T-helper 1 cell treated with Interleukin-12 subunit alpha and Interleukin-12 subunit beta and Interleukin-4 antibody, amounts not matched to agents 30 ng/mL and 1 ng/mL, for 36 hours (primary cell): ENCODE results near the gene TLCD4. TPM values are rescaled to one million over a fixed set of nuclear protein-coding genes. Genes with fewer than 3 reads are reported as not detected.
"Not testable (repeated sequence)": the region's sequence is repeated elsewhere in the genome, so short reads cannot be mapped to it uniquely, and the experiment has no call there.

Experiments
- intact Hi-C: fragments of 100-400 bp; cut with micrococcal nuclease; formaldehyde crosslinking; loops from one replicate; pipeline ENCODE4 v1.15.1; 2024
- total RNA-seq: library from RNA; stranded (reverse); gene quantifications from 2 replicates; pipeline ENCODE4 v1.2.3, GENCODE V29; 2022

The TLCD4 gene
- not detected in 2 replicates for total RNA-seq

GRCh38 chr1:95117207-95118066 lies at the start of gene TLCD4:
Gene TLCD4 (plus strand): TSS chr1:95117355. CDS start chr1:95143902, 26,547 bp downstream.
- intact Hi-C loops = loop anchor here (2.0 kb wide), 1 partner anchor 117 kb away; the partner anchor contains the start of gene RWDD3

- intact Hi-C loops = no loop called here
Measured at GRCh38 chr1:95067568-95067967, 49.6 kb upstream of the TLCD4 start.

- intact Hi-C loops = no loop called here
Measured at GRCh38 chr1:95068956-95069709, 48.0 kb upstream of the TLCD4 start.

GRCh38 chr1:95069710-95070093 lies 47.5 kb upstream of the TLCD4 start:
- intact Hi-C loops = loop anchor here (5.0 to 10.0 kb wide), 2 partner anchors 527 to 1655 kb away; partner anchors contain the start of genes F3 and PTBP2

GRCh38 chr1:95071539-95071938 lies 45.6 kb upstream of the TLCD4 start:
- intact Hi-C loops = loop anchor here (5.0 to 10.0 kb wide), 2 partner anchors 529 to 1653 kb away; partner anchors contain the start of genes F3 and PTBP2

GRCh38 chr1:95072117-95072516 lies 45.0 kb upstream of the TLCD4 start:
- intact Hi-C loops = loop anchor here (1.0 to 10.0 kb wide), 11 partner anchors 29 to 1727 kb away; partner anchors contain the start of genes ABCD3, DNTTIP2, DR1 and F3

- intact Hi-C loops = loop anchor here (1.0 to 10.0 kb wide), 14 partner anchors 29 to 1728 kb away; partner anchors contain the start of genes ABCD3, DNTTIP2, DR1 and F3
Measured at GRCh38 chr1:95072532-95073419, 44.4 kb upstream of the TLCD4 start, which contains the start of gene ALG14. Gene ALG14 (minus strand): TSS chr1:95072951. CDS start chr1:95072898, 53 bp downstream.

GRCh38 chr1:95073446-95073845 lies 43.7 kb upstream of the TLCD4 start:
- intact Hi-C loops = loop anchor here (1.0 to 10.0 kb wide), 8 partner anchors 43 to 1729 kb away; partner anchors contain the start of genes DR1, F3, GCLM and PTBP2

GRCh38 chr1:95076034-95076433 lies 41.1 kb upstream of the TLCD4 start:
- intact Hi-C loops = loop anchor here (10.0 kb wide), 1 partner anchor 1649 kb away; the partner anchor contains the start of gene PTBP2

GRCh38 chr1:95080446-95080845 lies 36.7 kb upstream of the TLCD4 start:
- intact Hi-C loops = no loop called here

- intact Hi-C loops = no loop called here
Measured at GRCh38 chr1:95080879-95081278, 36.3 kb upstream of the TLCD4 start.

GRCh38 chr1:95084317-95085176 lies 32.6 kb upstream of the TLCD4 start:
- intact Hi-C loops = loop anchor here (1.0 kb wide), 1 partner anchor 150 kb away; the partner anchor contains the start of gene RWDD3

GRCh38 chr1:95085376-95085775 lies 31.8 kb upstream of the TLCD4 start:
- intact Hi-C loops = no loop called here

GRCh38 chr1:95086949-95087533 lies 30.1 kb upstream of the TLCD4 start:
- intact Hi-C loops = no loop called here

GRCh38 chr1:95088303-95088702 lies 28.9 kb upstream of the TLCD4 start:
- intact Hi-C loops = no loop called here

- intact Hi-C loops = no loop called here
Measured at GRCh38 chr1:95089650-95090287, 27.4 kb upstream of the TLCD4 start.

GRCh38 chr1:95091290-95091689 lies 25.9 kb upstream of the TLCD4 start:
- intact Hi-C loops = not testable (repeated sequence)

- intact Hi-C loops = not testable (repeated sequence)
Measured at GRCh38 chr1:95092891-95093290, 24.3 kb upstream of the TLCD4 start.

GRCh38 chr1:95093296-95093695 lies 23.9 kb upstream of the TLCD4 start:
- intact Hi-C loops = no loop called here
